ENCODE data around the gene RNASE4. TPM values are rescaled to one million over a fixed set of nuclear protein-coding genes. Genes with fewer than 3 reads are reported as not detected.
A peak's percentile ranks its signal among the peaks of the same experiment; 100 is the strongest.

Gene RNASE4
- total RNA-seq, 1 experiment from 2014 or later: 3.3 TPM

DNA sequence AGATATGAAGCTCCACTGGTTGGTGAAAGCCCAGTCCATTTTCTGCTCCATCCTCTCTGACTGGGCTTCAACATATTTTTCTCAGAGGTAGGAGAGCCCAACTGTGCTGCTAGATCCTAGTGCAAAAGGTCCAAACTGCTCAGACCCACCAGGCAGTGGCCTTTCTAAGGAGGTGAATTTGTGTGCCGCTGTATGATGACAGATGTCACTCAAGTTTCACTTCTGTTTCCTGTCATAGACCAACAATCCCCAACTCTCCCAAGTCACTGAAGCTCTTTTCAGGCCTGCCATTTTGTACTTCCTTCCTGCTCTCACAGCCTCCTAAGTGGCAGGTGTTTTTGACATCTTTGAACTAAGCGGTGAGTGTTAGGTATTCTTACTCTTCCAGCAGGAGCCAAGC is 16.4 kb upstream of the RNASE4 start:
- BruUV-seq (replicated peaks): no TSS peak
- ATAC-seq: no peak
- in situ Hi-C loops (cut with HindIII; ENCODE audit: low pct_unique_long_range_greater_than_20kb, low sequenced_read_pairs) (no loop called here), intact Hi-C loops (cut with micrococcal nuclease; ENCODE audit: unreplicated experiment) (no loop called here)
- no peak overlapping the region for H3K27ac ChIP-seq (ENCODE audit: low read length)
- TF ChIP-seq, protein P1, sequence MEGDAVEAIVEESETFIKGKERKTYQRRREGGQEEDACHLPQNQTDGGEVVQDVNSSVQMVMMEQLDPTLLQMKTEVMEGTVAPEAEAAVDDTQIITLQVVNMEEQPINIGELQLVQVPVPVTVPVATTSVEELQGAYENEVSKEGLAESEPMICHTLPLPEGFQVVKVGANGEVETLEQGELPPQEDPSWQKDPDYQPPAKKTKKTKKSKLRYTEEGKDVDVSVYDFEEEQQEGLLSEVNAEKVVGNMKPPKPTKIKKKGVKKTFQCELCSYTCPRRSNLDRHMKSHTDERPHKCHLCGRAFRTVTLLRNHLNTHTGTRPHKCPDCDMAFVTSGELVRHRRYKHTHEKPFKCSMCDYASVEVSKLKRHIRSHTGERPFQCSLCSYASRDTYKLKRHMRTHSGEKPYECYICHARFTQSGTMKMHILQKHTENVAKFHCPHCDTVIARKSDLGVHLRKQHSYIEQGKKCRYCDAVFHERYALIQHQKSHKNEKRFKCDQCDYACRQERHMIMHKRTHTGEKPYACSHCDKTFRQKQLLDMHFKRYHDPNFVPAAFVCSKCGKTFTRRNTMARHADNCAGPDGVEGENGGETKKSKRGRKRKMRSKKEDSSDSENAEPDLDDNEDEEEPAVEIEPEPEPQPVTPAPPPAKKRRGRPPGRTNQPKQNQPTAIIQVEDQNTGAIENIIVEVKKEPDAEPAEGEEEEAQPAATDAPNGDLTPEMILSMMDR (IDR thresholded peaks at IDR 0.05): no peak
- no peak for TF ChIP-seq SIN3A (IDR thresholded peaks at IDR 0.05; ENCODE audit: borderline replicate concordance, insufficient read depth, low read depth, low read length)
- TF ChIP-seq TCF7L2 (IDR thresholded peaks at IDR 0.05; ENCODE audit: low read depth, low read length): no peak
- TF ChIP-seq, protein P2, sequence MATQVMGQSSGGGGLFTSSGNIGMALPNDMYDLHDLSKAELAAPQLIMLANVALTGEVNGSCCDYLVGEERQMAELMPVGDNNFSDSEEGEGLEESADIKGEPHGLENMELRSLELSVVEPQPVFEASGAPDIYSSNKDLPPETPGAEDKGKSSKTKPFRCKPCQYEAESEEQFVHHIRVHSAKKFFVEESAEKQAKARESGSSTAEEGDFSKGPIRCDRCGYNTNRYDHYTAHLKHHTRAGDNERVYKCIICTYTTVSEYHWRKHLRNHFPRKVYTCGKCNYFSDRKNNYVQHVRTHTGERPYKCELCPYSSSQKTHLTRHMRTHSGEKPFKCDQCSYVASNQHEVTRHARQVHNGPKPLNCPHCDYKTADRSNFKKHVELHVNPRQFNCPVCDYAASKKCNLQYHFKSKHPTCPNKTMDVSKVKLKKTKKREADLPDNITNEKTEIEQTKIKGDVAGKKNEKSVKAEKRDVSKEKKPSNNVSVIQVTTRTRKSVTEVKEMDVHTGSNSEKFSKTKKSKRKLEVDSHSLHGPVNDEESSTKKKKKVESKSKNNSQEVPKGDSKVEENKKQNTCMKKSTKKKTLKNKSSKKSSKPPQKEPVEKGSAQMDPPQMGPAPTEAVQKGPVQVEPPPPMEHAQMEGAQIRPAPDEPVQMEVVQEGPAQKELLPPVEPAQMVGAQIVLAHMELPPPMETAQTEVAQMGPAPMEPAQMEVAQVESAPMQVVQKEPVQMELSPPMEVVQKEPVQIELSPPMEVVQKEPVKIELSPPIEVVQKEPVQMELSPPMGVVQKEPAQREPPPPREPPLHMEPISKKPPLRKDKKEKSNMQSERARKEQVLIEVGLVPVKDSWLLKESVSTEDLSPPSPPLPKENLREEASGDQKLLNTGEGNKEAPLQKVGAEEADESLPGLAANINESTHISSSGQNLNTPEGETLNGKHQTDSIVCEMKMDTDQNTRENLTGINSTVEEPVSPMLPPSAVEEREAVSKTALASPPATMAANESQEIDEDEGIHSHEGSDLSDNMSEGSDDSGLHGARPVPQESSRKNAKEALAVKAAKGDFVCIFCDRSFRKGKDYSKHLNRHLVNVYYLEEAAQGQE (IDR thresholded peaks at IDR 0.05; ENCODE audit: insufficient read depth in 1 of 2, low read depth in 2 of 2, low read length in 1 of 2): no peak
- POLR2A ChIA-PET: no interaction called here
- H3K27me3 ChIP-seq (ENCODE audit: control insufficient read depth, insufficient read depth, low read length): no peaks in the 10 kb centered on the region
- peaks cover 21% of the 10 kb centered on the region for H3K4me1 ChIP-seq (ENCODE audit: control insufficient read depth, insufficient read depth, low read length)
- H3K36me3 ChIP-seq (ENCODE audit: control insufficient read depth, insufficient read depth, low read length): no peaks in the 10 kb centered on the region
- H3K4me3 ChIP-seq (ENCODE audit: low read depth in 2 of 2, low read length in 2 of 2): no peak overlapping the region
- DNase-seq (ENCODE audit: low read depth, low spot score): no peak
- CTCF ChIA-PET: no interaction called here
- no peaks in the 10 kb centered on the region for H3K9me3 ChIP-seq (ENCODE audit: control insufficient read depth, insufficient read depth, low read depth, low read length)

DNA sequence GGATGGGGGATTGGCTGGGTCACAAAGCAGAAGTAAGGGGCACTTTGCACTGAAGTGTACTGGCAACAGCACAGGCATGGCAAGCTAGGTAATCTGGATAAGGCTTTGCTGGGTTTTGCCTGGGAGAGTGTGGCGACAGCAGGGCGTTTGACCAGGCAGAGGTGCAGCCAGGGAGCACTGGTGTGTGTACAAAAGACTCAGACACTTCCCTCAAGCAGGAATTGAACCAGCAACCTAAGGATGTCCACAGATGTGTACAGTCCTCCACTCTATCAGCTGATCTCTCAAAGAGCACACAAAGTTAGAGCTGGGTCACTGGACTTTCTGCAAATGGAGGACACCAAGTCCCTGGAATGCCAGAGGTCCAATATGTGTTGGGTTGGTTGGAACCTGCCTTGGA is 15.4 kb upstream of the RNASE4 start:
- H3K36me3 ChIP-seq (ENCODE audit: control insufficient read depth, insufficient read depth, low read length): no peaks in the 10 kb centered on the region
- ChIA-PET CTCF (no interaction called here), POLR2A (no interaction called here)
- DNase-seq (ENCODE audit: low read depth, low spot score): no peak
- H3K27ac ChIP-seq (ENCODE audit: low read length): no peak overlapping the region
- peaks cover 21% of the 10 kb centered on the region for H3K4me1 ChIP-seq (ENCODE audit: control insufficient read depth, insufficient read depth, low read length)
- H3K27me3 ChIP-seq (ENCODE audit: control insufficient read depth, insufficient read depth, low read length): no peaks in the 10 kb centered on the region
- intact Hi-C loops (cut with micrococcal nuclease; ENCODE audit: unreplicated experiment) (no loop called here), in situ Hi-C loops (cut with HindIII; ENCODE audit: low pct_unique_long_range_greater_than_20kb, low sequenced_read_pairs) (no loop called here)
- BruUV-seq (replicated peaks): no TSS peak
- no peak for TF ChIP-seq TCF7L2 (IDR thresholded peaks at IDR 0.05; ENCODE audit: low read depth, low read length)
- no peak for TF ChIP-seq SIN3A (IDR thresholded peaks at IDR 0.05; ENCODE audit: borderline replicate concordance, insufficient read depth, low read depth, low read length)
- no peaks in the 10 kb centered on the region for H3K9me3 ChIP-seq (ENCODE audit: control insufficient read depth, insufficient read depth, low read depth, low read length)
- peak; percentile 58 for ATAC-seq
- H3K4me3 ChIP-seq (ENCODE audit: low read depth in 2 of 2, low read length in 2 of 2): no peak overlapping the region

DNA sequence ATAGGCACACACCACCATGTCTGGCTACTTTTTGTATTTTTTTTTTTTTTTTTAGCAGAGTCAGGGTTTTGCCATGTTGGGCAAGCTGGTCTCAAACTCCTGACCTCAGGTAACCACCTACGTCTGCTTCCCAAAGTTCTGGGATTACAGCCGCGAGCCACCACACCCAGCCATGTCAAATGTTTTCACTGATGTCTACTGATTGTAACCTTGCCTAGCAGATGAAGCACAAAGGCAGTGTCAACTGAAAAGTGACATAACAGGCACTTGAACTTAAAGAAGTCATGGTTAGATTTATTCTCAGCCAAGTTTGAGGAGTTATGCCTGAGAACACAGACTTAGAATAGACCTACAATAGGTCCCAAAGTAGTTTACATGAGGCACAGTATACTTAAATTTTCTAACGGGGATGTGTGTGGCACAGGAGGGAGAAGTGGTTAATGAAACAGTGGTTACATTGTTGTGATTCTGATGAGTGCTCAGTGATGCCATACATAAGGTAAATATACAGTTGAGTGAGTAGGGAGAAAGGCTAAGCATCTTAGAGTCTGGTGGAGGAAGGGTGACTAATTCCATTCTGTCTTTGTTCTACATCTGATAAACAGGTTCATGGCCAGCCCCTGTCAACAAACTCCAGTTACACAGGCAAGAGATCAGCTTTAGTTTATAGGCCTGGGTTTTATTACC is 12.6 kb upstream of the RNASE4 start:
- Histone ChIP-seq H3K27me3 (ENCODE audit: control insufficient read depth, insufficient read depth, low read length) (no peaks in the 10 kb centered on the region), H3K4me3 (ENCODE audit: low read depth in 2 of 2, low read length in 2 of 2) (no peak overlapping the region), H3K9me3 (ENCODE audit: control insufficient read depth, insufficient read depth, low read depth, low read length) (no peaks in the 10 kb centered on the region), H3K36me3 (ENCODE audit: control insufficient read depth, insufficient read depth, low read length) (no peaks in the 10 kb centered on the region), H3K4me1 (ENCODE audit: control insufficient read depth, insufficient read depth, low read length) (peaks cover 21% of the 10 kb centered on the region), H3K27ac (ENCODE audit: low read length) (peak overlapping the region; percentile 61)
- ATAC-seq (peak; percentile 93), DNase-seq (ENCODE audit: low read depth, low spot score) (peak; percentile 68)
- TF ChIP-seq, protein P2 (IDR thresholded peaks at IDR 0.05; ENCODE audit: insufficient read depth in 1 of 2, low read depth in 2 of 2, low read length in 1 of 2): no peak
- peak; percentile 61; the same call in 1 of the 2 replicates for TF ChIP-seq POLR2AphosphoS5 (IDR thresholded peaks at IDR 0.05; ENCODE audit: low read depth, low read length)
- TF ChIP-seq, protein P1 (IDR thresholded peaks at IDR 0.05): no peak
- TF ChIP-seq SIN3A (IDR thresholded peaks at IDR 0.05; ENCODE audit: borderline replicate concordance, insufficient read depth, low read depth, low read length): no peak
- peak; percentile 94; the same call in 1 of the 2 replicates for TF ChIP-seq TCF7L2 (IDR thresholded peaks at IDR 0.05; ENCODE audit: low read depth, low read length)
- in situ Hi-C loops (cut with HindIII; ENCODE audit: low pct_unique_long_range_greater_than_20kb, low sequenced_read_pairs): no loop called here
- intact Hi-C loops (cut with micrococcal nuclease; ENCODE audit: unreplicated experiment): no loop called here
- ChIA-PET POLR2A (no interaction called here), CTCF (interaction anchor here (0.6 to 1.0 kb wide), 2 partner anchors 9 to 299 kb away, joined by 4 read pairs; no protein-coding TSS in a partner anchor)
- no TSS peak for BruUV-seq (replicated peaks)

Data from Panc1 (cell line).